Neural cell (in vitro differentiated cells): ENCODE measurements around the gene PITX1. TPM values are rescaled to one million over a fixed set of nuclear protein-coding genes. Genes with fewer than 3 reads are reported as not detected.
"Not testable (repeated sequence)": the region's sequence is repeated elsewhere in the genome, so short reads cannot be mapped to it uniquely, and the experiment has no call there.

ENCODE experiments used
- H2AFZ ChIP-seq: fragments of 200-600, 300-800 bp; sonication (generic), shearing (Covaris generic); 2 replicates; pipeline ENCODE4 v1.6.0; 2014; ENCODE audit warnings: low read depth, mild to moderate bottlenecking, antibody characterized with exemption, low read length, moderate library complexity
- H3F3A ChIP-seq: fragments of 200-600 bp; shearing (Covaris generic); 2 replicates; pipeline ENCODE4 v1.6.1; 2016; ENCODE audit warnings: mild to moderate bottlenecking, moderate library complexity, mixed read lengths, antibody characterized with exemption, low read length; ENCODE audit not compliant: insufficient read depth, poor library complexity, severe bottlenecking
- H3K27ac ChIP-seq: fragments of 200-600, 300-800 bp; sonication (generic), shearing (Covaris generic); 2 replicates; pipeline ENCODE4 v1.5.1; 2014; ENCODE audit warnings: mild to moderate bottlenecking, low read length, moderate library complexity
- H3K27me3 ChIP-seq: fragments of 300-800, 200-600 bp; sonication (generic), shearing (Covaris generic); 2 replicates; pipeline ENCODE4 v1.6.0; 2014; ENCODE audit warnings: mild to moderate bottlenecking, low read depth, low read length, moderate library complexity; ENCODE audit not compliant: insufficient read depth
- H3K36me3 ChIP-seq: fragments of 300-800, 200-600 bp; sonication (generic), shearing (Covaris generic); 2 replicates; pipeline ENCODE4 v1.5.1; 2014; ENCODE audit warnings: mild to moderate bottlenecking, antibody characterized with exemption, low read length, moderate library complexity; ENCODE audit not compliant: insufficient read depth
- H3K4me2 ChIP-seq: fragments of 300-800, 200-600 bp; sonication (generic), shearing (Covaris generic); 2 replicates; pipeline ENCODE4 v1.6.0; 2014; ENCODE audit warnings: mild to moderate bottlenecking, low read length
- H3K4me3 ChIP-seq: fragments of 300-800, 200-600 bp; sonication (generic), shearing (Covaris generic); 2 replicates; pipeline ENCODE4 v1.5.1; 2014; ENCODE audit warnings: mild to moderate bottlenecking, low read length, moderate library complexity
- H3K79me2 ChIP-seq: fragments of 200-600 bp; shearing (Covaris generic); replicated peaks from 2 replicates; pipeline ENCODE4 v1.6.0; 2014; ENCODE audit warnings: mild to moderate bottlenecking, low read length, moderate library complexity; ENCODE audit not compliant: insufficient read depth
- H3K9ac ChIP-seq: fragments of 300-800, 200-600 bp; sonication (generic), shearing (Covaris generic); 2 replicates; pipeline ENCODE4 v1.6.1; 2016; ENCODE audit warnings: mild to moderate bottlenecking, low read length, mixed read lengths
- H3K9me2 ChIP-seq: fragments of 200-600 bp; shearing (Covaris generic); 2 replicates; pipeline ENCODE4 v1.6.1; 2016; ENCODE audit warnings: mild to moderate bottlenecking, low read length, mixed read lengths; ENCODE audit not compliant: insufficient read depth
- H3K9me3 ChIP-seq: fragments of 200-600, 300-800 bp; sonication (generic), shearing (Covaris generic); 2 replicates; pipeline ENCODE4 v1.6.1; 2016; ENCODE audit warnings: mild to moderate bottlenecking, mixed run types, low read length, moderate library complexity, mixed read lengths
- H4K20me1 ChIP-seq: fragments of 200-600 bp; shearing (Covaris generic); 2 replicates; pipeline ENCODE4 v1.6.1; 2016; ENCODE audit warnings: mild to moderate bottlenecking, mixed run types; ENCODE audit not compliant: insufficient read depth
- CTCF ChIP-seq: fragments of 450-650 bp; IDR thresholded peaks from 2 replicates; pipeline ENCODE4 v1.5.1; 2014; ENCODE audit warnings: antibody characterized with exemption, mild to moderate bottlenecking, moderate library complexity; ENCODE audit not compliant: poor library complexity, severe bottlenecking
- EP300 ChIP-seq: fragments of 450-650 bp; conservative IDR thresholded peaks from 2 replicates; pipeline ENCODE4 v1.6.1; 2014; ENCODE audit warnings: antibody characterized with exemption, mild to moderate bottlenecking, moderate library complexity; ENCODE audit not compliant: poor library complexity, severe bottlenecking
- EZH2 ChIP-seq: fragments of 200-600, 300-800 bp; shearing (Covaris generic), sonication (generic); IDR thresholded peaks from 2 replicates; pipeline ENCODE4 v1.6.1; 2014; ENCODE audit warnings: antibody characterized with exemption, low read length, borderline replicate concordance, mild to moderate bottlenecking; ENCODE audit not compliant: insufficient read depth, poor library complexity, severe bottlenecking
- MXI1 ChIP-seq: fragments of 450-650 bp; conservative IDR thresholded peaks from 2 replicates; pipeline ENCODE4 v1.6.1; 2014; ENCODE audit warnings: antibody characterized with exemption, mild to moderate bottlenecking; ENCODE audit not compliant: poor library complexity, severe bottlenecking
- POLR2AphosphoS5 ChIP-seq: IDR thresholded peaks from 2 replicates; pipeline ENCODE4 v1.6.1; 2012
- RAD21 ChIP-seq: fragments of 450-650 bp; conservative IDR thresholded peaks from 2 replicates; pipeline ENCODE4 v1.6.1; 2014; ENCODE audit warnings: antibody characterized with exemption, mild to moderate bottlenecking, moderate library complexity
- REST ChIP-seq: IDR thresholded peaks from 2 replicates; pipeline ENCODE4 v1.6.1; 2012; ENCODE audit warnings: borderline replicate concordance
- SMC3 ChIP-seq: fragments of 450-650 bp; conservative IDR thresholded peaks from 2 replicates; pipeline ENCODE4 v1.6.1; 2014; ENCODE audit warnings: antibody characterized with exemption, mild to moderate bottlenecking, moderate library complexity; ENCODE audit not compliant: poor library complexity
- TAF1 ChIP-seq: IDR thresholded peaks from 2 replicates; pipeline ENCODE4 v1.6.1; 2012; ENCODE audit warnings: low read depth
- polyA plus RNA-seq: library from polyadenylated mRNA; depleted of rRNA; stranded (reverse); fragments of >200 nt; gene quantifications from 2 replicates; pipeline ENCODE4 v1.2.3, GENCODE V29; 2014

The PITX1 gene
- polyA plus RNA-seq, 1 donor from 2014 or later: not detected

GRCh38 chr5:134993161-134993560 is 40.9 kb downstream of the PITX1 start:
- Histone ChIP-seq H3K4me3 (no peak overlapping the region), H3K36me3 (no peaks in the 10 kb centered on the region), H3K9me3 (no peaks in the 10 kb centered on the region), H3K4me2 (no peak overlapping the region), H3F3A (no peaks in the 10 kb centered on the region), H3K27ac (no peak overlapping the region), H3K9me2 (no peaks in the 10 kb centered on the region), H3K79me2 (no peaks in the 10 kb centered on the region), H3K27me3 (no peaks in the 10 kb centered on the region), H3K9ac (no peak overlapping the region), H4K20me1 (no peaks in the 10 kb centered on the region), H2AFZ (no peak overlapping the region)
- TF ChIP-seq EP300 (no peak), POLR2AphosphoS5 (no peak), SMC3 (no peak), TAF1 (no peak), EZH2 (no peak), CTCF (no peak), MXI1 (no peak), RAD21 (no peak), REST (no peak)

- H3K4me2 ChIP-seq: no peak overlapping the region
- H3K27me3 ChIP-seq: no peaks in the 10 kb centered on the region
- no peaks in the 10 kb centered on the region for H3K9me3 ChIP-seq
- H4K20me1 ChIP-seq: no peaks in the 10 kb centered on the region
- no peaks in the 10 kb centered on the region for H3K36me3 ChIP-seq
- no peak for TF ChIP-seq MXI1
- no peak for TF ChIP-seq TAF1
- TF ChIP-seq SMC3: no peak
- TF ChIP-seq EP300: no peak
- no peak for TF ChIP-seq RAD21
- TF ChIP-seq EZH2: no peak
- TF ChIP-seq REST: no peak
- no peak for TF ChIP-seq CTCF
- TF ChIP-seq POLR2AphosphoS5: no peak
- H3K9me2 ChIP-seq: no peaks in the 10 kb centered on the region
- H2AFZ ChIP-seq: no peak overlapping the region
- no peaks in the 10 kb centered on the region for H3F3A ChIP-seq
- no peak overlapping the region for H3K9ac ChIP-seq
- H3K4me3 ChIP-seq: no peak overlapping the region
- no peak overlapping the region for H3K27ac ChIP-seq
- no peaks in the 10 kb centered on the region for H3K79me2 ChIP-seq
These were observed 41.9 kb downstream of the PITX1 start for GRCh38 chr5:134992148-134992547.

GRCh38 chr5:134990183-134990582 is 43.8 kb downstream of the PITX1 start:
- H3F3A ChIP-seq, H3K9me2 ChIP-seq, H3K4me2 ChIP-seq, H3K4me3 ChIP-seq, H3K9ac ChIP-seq, H3K79me2 ChIP-seq, H3K27me3 ChIP-seq, H4K20me1 ChIP-seq, H3K9me3 ChIP-seq, H3K36me3 ChIP-seq, H3K27ac ChIP-seq, H2AFZ ChIP-seq: not testable (repeated sequence)
